Right lobe of liver (tissue), 6 donors: ENCODE data around the gene PPP2R5A. TPM values are rescaled to one million over a fixed set of nuclear protein-coding genes. Genes with fewer than 3 reads are reported as not detected.

Experiments
- ATAC-seq, 4 donors: fragments of 200-7000 bp; cut with Tn5 transposase; one replicate each; pipeline ENCODE4 v1.9.1; 2020; ENCODE audit warnings: mild to moderate bottlenecking in 4 of 4, moderate library complexity in 4 of 4
- DNase-seq, 3 donors: peaks; one replicate each; pipeline ENCODE4 v3.0.0-alpha.2; 2020
- H3K27ac ChIP-seq, 3 donors: fragments of 200-600 bp; one replicate each; pipeline ENCODE4 v1.8.0; 2022
- H3K27me3 ChIP-seq, 2 donors: fragments of 200-600 bp; one replicate each; pipeline ENCODE4 v1.8.0; 2022
- H3K36me3 ChIP-seq, 4 donors: fragments of 200-600 bp; sonication (generic) in 1 of 4; one replicate each; pipeline versions ENCODE4 v1.5.1 to v1.8.0; 2017 to 2022; ENCODE audit warnings: control low read depth in 1 of 4
- H3K4me1 ChIP-seq, 4 donors: fragments of 200-600 bp; sonication (generic) in 1 of 4; one replicate each; pipeline versions ENCODE4 v1.5.1 to v1.8.0; 2017 to 2022; ENCODE audit warnings: control low read depth in 1 of 4
- H3K4me3 ChIP-seq, 3 donors: fragments of 200-600 bp; one replicate each; pipeline ENCODE4 v1.8.0; 2022
- H3K9me3 ChIP-seq, 4 donors: fragments of 200-600 bp; sonication (generic) in 1 of 4; one replicate each; pipeline versions ENCODE4 v1.5.1 to v1.8.0; 2017 to 2022; ENCODE audit warnings: control low read depth in 1 of 4
- CTCF ChIP-seq, 4 donors: fragments of 200-600 bp in 3 of 4; fragments of 450-650 bp in 1 of 4; IDR thresholded peaks; one replicate each; pipeline versions ENCODE4 v1.5.1 to v1.8.0; 2016 to 2022; ENCODE audit warnings: antibody characterized with exemption in 4 of 4, mild to moderate bottlenecking in 2 of 4
- POLR2A ChIP-seq: fragments of 450-650 bp; IDR thresholded peaks from one replicate; pipeline ENCODE4 v1.6.1; 2017; ENCODE audit warnings: antibody characterized with exemption, mild to moderate bottlenecking
- WGBS: methylation state at CpG from one replicate; pipeline ENCODE4 v1.1.6; 2018; ENCODE audit warnings: low coverage, low lambda C conversion rate; ENCODE audit not compliant: insufficient coverage; ENCODE audit errors: missing lambda C conversion rate; 5-methylcytosine and 5-hydroxymethylcytosine counted together
- intact Hi-C, 2 donors: fragments of 100-400 bp; cut with DNase I; formaldehyde crosslinking; loops; one replicate each; pipeline versions ENCODE4 v1.11.2 to v1.14.1; 2022
- total RNA-seq, 6 experiments: library from RNA; depleted of rRNA in 2 of 6; stranded (reverse); fragments of >200 nt in 2 of 6; fragmentation: NEBNext Ultra II Directional in 3 of 6; extraction: Animal tissue kit (Norgen Biotek cat#: 25700) in 3 of 6; gene quantifications; one replicate each; pipeline versions ENCODE4 v1.1.0 to v1.2.4, GENCODE V29; 2016 to 2023
- donor health status: DM: no; HTN: yes; CAD: no.
- donor health status: DM: no; HTN: no; CAD: no.
- donor health status: DM: no; HTN: no; CAD: no.
- donor health status: DM: no; HTN: yes; CAD: no.
- donor health status: DM: no; HTN: yes; CAD: no.

The PPP2R5A gene
- total RNA-seq, 6 experiments from 2014 or later, result 28.5 to 57.2 (median 33.3) TPM

DNA sequence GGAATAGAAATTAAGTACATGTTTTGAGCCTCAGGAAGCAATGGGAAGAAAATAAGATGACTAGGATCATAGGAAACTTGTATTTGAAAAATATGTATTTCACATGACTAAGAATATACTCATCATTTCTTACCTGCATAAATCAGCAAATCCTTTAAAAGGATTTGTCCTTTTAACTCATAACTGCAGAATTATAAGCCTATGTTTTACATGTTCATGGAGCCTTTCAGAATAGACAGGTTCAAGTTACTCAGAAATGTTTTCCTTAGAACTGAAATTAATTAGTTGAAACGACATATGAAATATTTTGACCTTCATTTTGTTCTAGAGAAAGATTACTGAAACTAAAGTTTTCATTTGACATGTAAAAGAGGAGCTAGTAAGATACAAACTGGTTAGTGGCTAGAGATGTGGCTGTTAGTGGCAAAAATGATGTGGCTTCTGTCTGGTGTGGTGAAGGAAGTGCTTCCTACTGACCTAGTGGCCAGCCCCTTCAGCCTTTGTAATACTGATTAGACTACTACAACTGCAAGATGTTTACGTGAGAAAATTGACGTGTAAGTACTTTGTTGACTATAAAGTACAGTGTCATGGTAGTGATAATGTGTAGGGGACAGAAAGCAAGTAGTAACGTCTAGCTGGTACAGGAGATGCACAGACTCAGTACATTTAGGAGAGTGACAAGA is 74.7 kb downstream of the PPP2R5A start:
- Histone ChIP-seq H3K9me3 (no peaks in the 10 kb centered on the region), H3K27ac (no peak overlapping the region), H3K36me3 (peaks cover 0 to 79% (median 13%) of the 10 kb centered on the region in 4 donors), H3K27me3 (no peaks in the 10 kb centered on the region), H3K4me1 (no peaks in the 10 kb centered on the region), H3K4me3 (no peak overlapping the region)
- TF ChIP-seq POLR2A (no peak), CTCF (IDR thresholded peaks at IDR 0.05) (no peak)
- ATAC-seq (no peak), DNase-seq (no peak)
- intact Hi-C loops, result loop anchor here in 1 of 2 donors (10.0 kb wide), 1 partner anchor 95 kb away; no protein-coding TSS in a partner anchor
- 62% methylated on average over 4 of the region's 4 CpGs for WGBS

DNA sequence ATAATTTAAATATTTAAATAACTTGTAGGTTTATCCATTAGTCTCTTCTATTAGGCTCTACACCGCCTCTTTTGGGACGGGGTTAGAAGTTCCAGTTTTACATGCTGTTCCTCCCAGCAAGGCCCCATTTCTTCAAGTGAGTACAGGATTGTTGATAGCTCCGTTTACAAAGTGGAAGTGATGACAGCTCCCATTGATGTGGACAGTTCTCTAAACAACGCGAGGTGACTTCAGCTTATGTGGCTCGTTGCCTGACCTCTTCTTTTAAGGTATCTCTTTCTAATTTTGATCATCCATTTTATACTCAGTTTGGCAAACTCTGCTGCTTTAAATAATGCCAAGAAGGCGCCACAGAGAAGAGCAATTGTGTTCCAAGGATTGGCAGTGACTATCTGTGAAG is 79.8 kb downstream of the PPP2R5A start:
- no peak for ATAC-seq
- H3K9me3 ChIP-seq, result no peaks in the 10 kb centered on the region
- no peaks in the 10 kb centered on the region for H3K27me3 ChIP-seq
- no peak for DNase-seq
- no peak overlapping the region for H3K4me3 ChIP-seq
- peaks cover 0 to 53% (median 4%) of the 10 kb centered on the region in 4 donors for H3K36me3 ChIP-seq
- TF ChIP-seq CTCF (IDR thresholded peaks at IDR 0.05) (no peak), POLR2A (no peak)
- H3K4me1 ChIP-seq, result no peaks in the 10 kb centered on the region
- WGBS, result 72% methylated on average over 7 of the region's 7 CpGs
- no peak overlapping the region for H3K27ac ChIP-seq
- intact Hi-C loops, result loop anchor here in 1 of 2 donors (10.0 kb wide), 1 partner anchor 90 kb away; no protein-coding TSS in a partner anchor

- ATAC-seq (no peak), DNase-seq (no peak)
- Histone ChIP-seq H3K36me3 (peaks cover 0 to 34% (median 2%) of the 10 kb centered on the region in 4 donors), H3K4me3 (no peak overlapping the region), H3K9me3 (no peaks in the 10 kb centered on the region), H3K4me1 (no peaks in the 10 kb centered on the region), H3K27ac (no peak overlapping the region), H3K27me3 (no peaks in the 10 kb centered on the region)
- WGBS, result 58% methylated on average over 4 of the region's 5 CpGs
- no peak for TF ChIP-seq POLR2A
- no peak for TF ChIP-seq CTCF (IDR thresholded peaks at IDR 0.05)
- intact Hi-C loops, result loop anchor here in 1 of 2 donors (10.0 kb wide), 1 partner anchor 88 kb away; no protein-coding TSS in a partner anchor
Observed at GRCh38 chr1:212366901-212367300, 81.7 kb downstream of the PPP2R5A start.

DNA sequence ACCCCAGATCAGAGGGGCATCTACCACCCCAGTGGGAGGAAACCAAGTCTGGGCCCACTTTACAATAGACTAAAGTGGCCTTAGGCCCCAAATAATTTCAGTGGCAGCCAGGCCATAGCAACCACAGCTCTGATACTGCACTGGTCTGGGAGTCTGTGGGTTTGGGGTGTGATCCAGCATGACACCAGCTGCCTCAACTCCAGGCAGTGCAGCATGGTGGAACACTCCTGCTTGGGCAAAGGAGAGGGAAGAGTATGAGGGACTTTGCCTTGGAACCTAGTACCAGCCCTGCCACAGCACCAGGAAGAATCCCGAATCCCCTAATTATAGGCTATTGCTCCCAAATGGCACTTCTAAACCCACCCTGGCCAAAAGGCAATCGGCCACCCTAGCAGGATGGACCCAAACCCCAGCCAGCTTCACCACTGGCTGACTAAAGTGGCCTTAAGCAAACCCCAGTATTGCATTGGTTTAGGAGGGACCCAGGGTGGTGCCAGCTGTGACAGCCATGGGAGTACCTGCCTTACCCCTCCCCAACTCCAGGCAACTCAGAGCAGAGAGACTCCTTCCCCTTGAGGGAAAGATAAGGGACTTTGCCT is 82.4 kb downstream of the PPP2R5A start:
- Histone ChIP-seq H3K27me3 (no peaks in the 10 kb centered on the region), H3K4me1 (no peaks in the 10 kb centered on the region), H3K36me3 (peaks cover 0 to 27% (median 0%) of the 10 kb centered on the region in 4 donors), H3K27ac (no peak overlapping the region), H3K9me3 (no peaks in the 10 kb centered on the region), H3K4me3 (no peak overlapping the region)
- ATAC-seq (peak; percentile 47 to 67 (median 58)), DNase-seq (no peak)
- intact Hi-C loops, result loop anchor here in 1 of 2 donors (10.0 kb wide), 1 partner anchor 87 kb away; no protein-coding TSS in a partner anchor
- TF ChIP-seq POLR2A (no peak), CTCF (IDR thresholded peaks at IDR 0.05) (no peak)
- 57% methylated on average over 2 of the region's 2 CpGs for WGBS
